Endodermal cell (in vitro differentiated cells): ENCODE data around the gene ASB15. TPM values are rescaled to one million over a fixed set of nuclear protein-coding genes. Genes with fewer than 3 reads are reported as not detected.

Experiments
- DNase-seq: peaks from one replicate; pipeline ENCODE4 v3.0.0-alpha.2; 2017
- H3K27ac ChIP-seq: 2 replicates; pipeline ENCODE4 v1.5.1; 2013; ENCODE audit warnings: mild to moderate bottlenecking, low read depth, low read length, moderate library complexity
- H3K27me3 ChIP-seq: 2 replicates; pipeline ENCODE4 v1.6.1; 2013; ENCODE audit warnings: mild to moderate bottlenecking, low read length, moderate library complexity; ENCODE audit not compliant: insufficient read depth, control insufficient read depth, poor library complexity, severe bottlenecking
- H3K36me3 ChIP-seq: 2 replicates; pipeline ENCODE4 v1.7.0; 2013; ENCODE audit warnings: mild to moderate bottlenecking, low read length, moderate library complexity; ENCODE audit not compliant: control insufficient read depth, insufficient read depth
- H3K4me1 ChIP-seq: one replicate; pipeline ENCODE4 v1.7.0; 2013; ENCODE audit warnings: low read length; ENCODE audit not compliant: control insufficient read depth, insufficient read depth
- H3K4me3 ChIP-seq: 2 replicates; pipeline ENCODE4 v1.5.1; 2013; ENCODE audit warnings: mild to moderate bottlenecking, low read length, moderate library complexity
- H3K9ac ChIP-seq: 2 replicates; pipeline ENCODE4 v1.6.1; 2013; ENCODE audit warnings: mild to moderate bottlenecking, low read length, moderate library complexity; ENCODE audit not compliant: poor library complexity, severe bottlenecking; ENCODE audit errors: extremely low read depth
- H3K9me3 ChIP-seq: 2 replicates; pipeline ENCODE4 v1.6.1; 2013; ENCODE audit warnings: mild to moderate bottlenecking, low read length, moderate library complexity; ENCODE audit not compliant: control insufficient read depth
- H3K27ac Mint-ChIP-seq: 2 replicates; pipeline ENCODE4 v1.8.0; 2020; ENCODE audit warnings: mixed read lengths
- H3K27me3 Mint-ChIP-seq: 2 replicates; pipeline ENCODE4 v1.8.0; 2021; ENCODE audit warnings: mild to moderate bottlenecking, mixed read lengths; ENCODE audit not compliant: insufficient read depth
- H3K36me3 Mint-ChIP-seq: 2 replicates; pipeline ENCODE4 v1.8.0; 2020; ENCODE audit warnings: low read depth, mixed read lengths
- H3K4me1 Mint-ChIP-seq: 2 replicates; pipeline ENCODE4 v1.8.0; 2020; ENCODE audit warnings: mixed read lengths
- H3K4me3 Mint-ChIP-seq: 2 replicates; pipeline ENCODE4 v1.8.0; 2020; ENCODE audit warnings: mild to moderate bottlenecking, moderate library complexity, mixed read lengths
- H3K9me3 Mint-ChIP-seq: 2 replicates; pipeline ENCODE4 v1.8.0; 2020; ENCODE audit warnings: mild to moderate bottlenecking, mixed read lengths
- WGBS, 2 experiments: methylation state at CpG; one replicate each; pipeline versions ENCODE4 v1.1.5 to v1.1.7; 2013; ENCODE audit warnings: missing lambda C conversion rate in 2 of 2, mixed read lengths in 1 of 2; ENCODE audit not compliant: insufficient coverage in 1 of 2, insufficient read length in 1 of 2; 5-methylcytosine and 5-hydroxymethylcytosine counted together
- total RNA-seq, 2 donors: library from RNA; stranded (reverse); fragmentation: NEBNext Ultra II Directional in 1 of 2; extraction: Animal tissue kit (Norgen Biotek cat#: 25700) in 1 of 2; gene quantifications; 2 replicates in 1 of 2; 3 replicates in 1 of 2; pipeline ENCODE4 v1.2.1, GENCODE V29; 2021
- TF ChIP-seq, protein P1 (sequence below): fragments of 200-600 bp; sonication (generic); conservative IDR thresholded peaks from 2 replicates; pipeline ENCODE4 v1.5.0; 2021; ENCODE audit warnings: antibody characterized with exemption, mild to moderate bottlenecking

The ASB15 gene
- total RNA-seq, 2 donors from 2014 or later: not detected

DNA sequence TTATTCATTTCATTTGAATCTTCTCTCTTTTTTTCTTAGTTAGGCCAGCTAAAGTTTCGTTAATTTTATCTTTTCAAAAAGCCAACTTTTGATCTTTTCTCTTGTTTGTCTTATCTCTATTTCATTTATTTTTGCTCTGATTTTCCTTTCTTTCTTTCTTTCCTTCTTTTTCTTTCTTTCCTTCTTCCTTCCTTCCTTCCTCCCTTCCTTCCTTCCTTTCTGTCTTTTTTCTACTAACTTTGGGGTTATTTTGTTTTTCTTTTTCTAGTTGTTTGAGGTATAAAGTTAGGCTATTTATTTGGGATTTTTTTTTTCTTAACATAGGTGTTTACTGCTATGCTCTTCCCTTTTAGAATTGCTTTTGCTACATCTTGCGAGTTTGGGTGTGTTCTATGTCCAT, 13.2 kb upstream of the ASB15 start:
- H3K4me1 ChIP-seq: no peaks in the 10 kb centered on the region
- Mint-ChIP-seq H3K36me3 (no peaks in the 10 kb centered on the region), H3K9me3 (no peaks in the 10 kb centered on the region), H3K4me3 (no peak overlapping the region), H3K27me3 (peaks cover 12% of the 10 kb centered on the region), H3K4me1 (no peaks in the 10 kb centered on the region), H3K27ac (no peak overlapping the region)
- no peak overlapping the region for H3K4me3 ChIP-seq
- no peak for DNase-seq
- no peaks in the 10 kb centered on the region for H3K9me3 ChIP-seq
- no peaks in the 10 kb centered on the region for H3K27me3 ChIP-seq
- H3K36me3 ChIP-seq: no peaks in the 10 kb centered on the region
- no peak overlapping the region for H3K9ac ChIP-seq
- 93% methylated on average over 2 of the region's 2 CpGs; no CpG with 5 or more reads in 1 of the 2 experiments for WGBS, 2 experiments
- TF ChIP-seq, protein P1, sequence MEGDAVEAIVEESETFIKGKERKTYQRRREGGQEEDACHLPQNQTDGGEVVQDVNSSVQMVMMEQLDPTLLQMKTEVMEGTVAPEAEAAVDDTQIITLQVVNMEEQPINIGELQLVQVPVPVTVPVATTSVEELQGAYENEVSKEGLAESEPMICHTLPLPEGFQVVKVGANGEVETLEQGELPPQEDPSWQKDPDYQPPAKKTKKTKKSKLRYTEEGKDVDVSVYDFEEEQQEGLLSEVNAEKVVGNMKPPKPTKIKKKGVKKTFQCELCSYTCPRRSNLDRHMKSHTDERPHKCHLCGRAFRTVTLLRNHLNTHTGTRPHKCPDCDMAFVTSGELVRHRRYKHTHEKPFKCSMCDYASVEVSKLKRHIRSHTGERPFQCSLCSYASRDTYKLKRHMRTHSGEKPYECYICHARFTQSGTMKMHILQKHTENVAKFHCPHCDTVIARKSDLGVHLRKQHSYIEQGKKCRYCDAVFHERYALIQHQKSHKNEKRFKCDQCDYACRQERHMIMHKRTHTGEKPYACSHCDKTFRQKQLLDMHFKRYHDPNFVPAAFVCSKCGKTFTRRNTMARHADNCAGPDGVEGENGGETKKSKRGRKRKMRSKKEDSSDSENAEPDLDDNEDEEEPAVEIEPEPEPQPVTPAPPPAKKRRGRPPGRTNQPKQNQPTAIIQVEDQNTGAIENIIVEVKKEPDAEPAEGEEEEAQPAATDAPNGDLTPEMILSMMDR: no peak
- no peak overlapping the region for H3K27ac ChIP-seq

DNA sequence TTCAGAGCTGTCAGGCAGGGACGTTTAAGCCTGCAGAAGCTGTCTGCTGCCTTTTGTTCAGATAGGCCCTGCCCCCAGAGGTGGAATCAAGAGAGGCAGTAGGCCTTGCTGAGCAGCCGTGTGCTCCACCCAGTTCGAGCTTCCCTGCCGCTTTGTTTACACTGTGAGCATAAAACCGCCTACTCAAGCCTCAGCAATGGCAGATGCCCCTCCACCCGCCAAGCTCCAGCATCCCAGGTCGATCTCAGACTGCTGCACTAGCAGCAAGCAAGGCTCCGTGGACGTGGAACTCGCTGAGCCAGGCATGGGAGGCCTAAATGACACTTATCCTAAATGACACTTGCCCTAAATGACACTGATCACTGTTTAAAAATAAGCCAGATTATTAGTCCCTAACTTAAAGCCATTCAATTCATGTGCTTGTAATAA, 6.8 kb upstream of the ASB15 start:
- 11 to 18% methylated on average over 4 to 10 of the region's 10 CpGs for WGBS, 2 experiments
- H3K4me1 Mint-ChIP-seq: peaks cover 13% of the 10 kb centered on the region
- TF ChIP-seq, protein P1: peak; percentile 52
- Histone ChIP-seq H3K4me1 (no peaks in the 10 kb centered on the region), H3K36me3 (no peaks in the 10 kb centered on the region), H3K4me3 (peak overlapping the region; percentile 43), H3K27ac (no peak overlapping the region), H3K9ac (no peak overlapping the region), H3K9me3 (no peaks in the 10 kb centered on the region), H3K27me3 (no peaks in the 10 kb centered on the region)
- peaks cover 9% of the 10 kb centered on the region for H3K27me3 Mint-ChIP-seq
- H3K9me3 Mint-ChIP-seq: no peaks in the 10 kb centered on the region
- no peak overlapping the region for H3K4me3 Mint-ChIP-seq
- peak overlapping the region; percentile 81 for H3K27ac Mint-ChIP-seq
- DNase-seq: peak; percentile 89
- H3K36me3 Mint-ChIP-seq: no peaks in the 10 kb centered on the region

DNA sequence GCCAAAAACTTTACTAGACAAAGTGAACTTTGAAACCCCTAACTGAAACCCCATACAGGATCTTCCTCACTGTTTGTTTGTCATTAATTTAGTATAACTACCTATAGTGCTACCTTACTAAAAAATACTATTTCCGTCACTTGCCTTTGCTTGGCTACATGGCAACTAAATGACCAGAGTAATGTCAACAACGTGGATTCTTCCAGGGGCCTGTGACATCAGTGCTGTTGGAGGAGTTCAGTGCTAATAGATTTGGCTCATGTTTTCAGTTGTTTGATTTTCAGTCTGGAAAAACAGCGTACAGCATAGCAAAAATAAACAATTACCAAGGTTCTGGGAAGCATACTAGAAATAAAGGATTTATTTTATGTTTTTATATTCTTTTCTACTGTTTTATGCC, 3.0 kb upstream of the ASB15 start:
- 92 to 95% methylated on average over 2 to 3 of the region's 3 CpGs for WGBS, 2 experiments
- no peak for DNase-seq
- TF ChIP-seq, protein P1: no peak
- Histone ChIP-seq H3K27ac (no peak overlapping the region), H3K4me3 (no peak overlapping the region), H3K27me3 (no peaks in the 10 kb centered on the region), H3K9me3 (no peaks in the 10 kb centered on the region), H3K36me3 (no peaks in the 10 kb centered on the region), H3K4me1 (no peaks in the 10 kb centered on the region), H3K9ac (no peak overlapping the region)
- peaks cover 17% of the 10 kb centered on the region for H3K4me1 Mint-ChIP-seq
- no peak overlapping the region for H3K4me3 Mint-ChIP-seq
- no peak overlapping the region for H3K27ac Mint-ChIP-seq
- H3K27me3 Mint-ChIP-seq: no peaks in the 10 kb centered on the region
- no peaks in the 10 kb centered on the region for H3K36me3 Mint-ChIP-seq
- no peaks in the 10 kb centered on the region for H3K9me3 Mint-ChIP-seq
